Measurements from ENCODE around the gene CHEK2. TPM values are rescaled to one million over a fixed set of nuclear protein-coding genes. Genes with fewer than 3 reads are reported as not detected.

Gene CHEK2
- total RNA-seq, 6 experiments from 2014 or later, result 2.0 to 6.3 (median 4.2) TPM

DNA sequence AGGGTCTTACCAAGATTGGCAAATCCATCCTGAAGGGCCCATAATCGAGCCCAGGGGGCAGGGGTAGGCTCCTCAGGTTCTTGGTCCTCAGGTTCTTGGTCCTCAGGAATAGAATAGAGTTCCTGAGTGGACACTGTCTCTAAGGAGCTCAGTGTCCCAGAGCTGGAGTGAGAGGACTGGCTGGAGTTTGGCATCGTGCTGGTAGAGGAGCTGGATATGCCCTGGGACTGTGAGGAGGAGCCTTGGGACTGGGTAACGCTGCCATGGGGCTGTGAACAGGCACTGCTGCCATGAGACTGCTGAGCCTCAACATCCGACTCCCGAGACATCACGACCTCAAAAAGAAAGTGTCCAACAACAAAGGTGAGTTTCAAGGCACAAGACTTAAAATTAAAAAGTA is 7.2 kb downstream of the CHEK2 start:
- 91% methylated on average over 4 of the region's 6 CpGs for WGBS (ENCODE audit: insufficient coverage, low coverage, low lambda C conversion rate, missing lambda C conversion rate)
- H3K27ac ChIP-seq, result no peak overlapping the region

GRCh38 chr22:28730179-28730578 is 11.4 kb downstream of the CHEK2 start:
- no peaks in the 10 kb centered on the region for H3K9me3 ChIP-seq
- H3K4me1 ChIP-seq, result no peaks in the 10 kb centered on the region
- H3K4me3 ChIP-seq, result no peak overlapping the region
- WGBS (ENCODE audit: insufficient coverage, low coverage, low lambda C conversion rate, missing lambda C conversion rate), result 63% methylated on average over 3 of the region's 3 CpGs
- no peak for ATAC-seq
- H3K27ac ChIP-seq, result no peak overlapping the region
- no peak for DNase-seq
- H3K36me3 ChIP-seq, result no peaks in the 10 kb centered on the region
- no peaks in the 10 kb centered on the region for H3K27me3 ChIP-seq
- TF ChIP-seq POLR2A (IDR thresholded peaks at IDR 0.05) (no peak), CTCF (IDR thresholded peaks at IDR 0.05) (no peak)
- intact Hi-C loops (cut with DNase I), result no loop called here

More for the DNA sequence above, 7.2 kb downstream of the CHEK2 start:
- H3K9me3 ChIP-seq, result no peaks in the 10 kb centered on the region
- H3K4me3 ChIP-seq, result no peak overlapping the region
- DNase-seq (no peak), ATAC-seq (peak in 1 of 4 donors; percentile 14)
- intact Hi-C loops (cut with DNase I), result no loop called here
- no peaks in the 10 kb centered on the region for H3K27me3 ChIP-seq
- no peaks in the 10 kb centered on the region for H3K4me1 ChIP-seq
- H3K36me3 ChIP-seq, result no peaks in the 10 kb centered on the region
- TF ChIP-seq POLR2A (IDR thresholded peaks at IDR 0.05) (no peak), CTCF (IDR thresholded peaks at IDR 0.05) (no peak)

GRCh38 chr22:28728621-28729313 is 12.9 kb downstream of the CHEK2 start:
- ATAC-seq (no peak), DNase-seq (no peak)
- intact Hi-C loops (cut with DNase I), result no loop called here
- Histone ChIP-seq H3K27ac (no peak overlapping the region), H3K4me3 (no peak overlapping the region), H3K9me3 (no peaks in the 10 kb centered on the region), H3K36me3 (no peaks in the 10 kb centered on the region), H3K4me1 (no peaks in the 10 kb centered on the region), H3K27me3 (no peaks in the 10 kb centered on the region)
- WGBS (ENCODE audit: insufficient coverage, low coverage, low lambda C conversion rate, missing lambda C conversion rate), result 95% methylated on average over 10 of the region's 10 CpGs
- TF ChIP-seq CTCF (IDR thresholded peaks at IDR 0.05), result no peak
- TF ChIP-seq POLR2A (IDR thresholded peaks at IDR 0.05), result no peak

DNA sequence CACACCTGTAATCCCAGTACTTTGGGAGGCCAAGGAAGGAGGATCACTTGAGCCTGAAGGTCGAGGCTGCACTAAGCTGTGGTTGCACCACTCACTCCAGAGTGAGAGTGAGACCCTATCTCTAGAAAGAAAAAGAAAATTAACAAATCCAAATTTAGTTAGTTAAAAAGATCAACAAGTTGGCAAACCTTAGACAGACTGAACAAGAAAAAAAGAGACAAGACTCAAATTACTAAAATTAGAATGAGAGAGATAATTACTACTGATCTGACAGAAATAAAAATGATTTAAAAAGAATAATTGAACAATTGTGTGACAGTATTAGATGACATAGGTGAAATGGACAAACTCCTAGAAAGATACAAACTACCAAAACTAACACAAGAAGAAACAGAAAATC is 13.6 kb downstream of the CHEK2 start:
- intact Hi-C loops (cut with DNase I), result no loop called here
- no peak overlapping the region for H3K4me3 ChIP-seq
- no peak for DNase-seq
- TF ChIP-seq POLR2A (IDR thresholded peaks at IDR 0.05) (no peak), CTCF (IDR thresholded peaks at IDR 0.05) (no peak)
- ATAC-seq, result no peak
- H3K9me3 ChIP-seq, result no peaks in the 10 kb centered on the region
- H3K27me3 ChIP-seq, result no peaks in the 10 kb centered on the region
- 94% methylated on average over 1 of the region's 1 CpG for WGBS (ENCODE audit: insufficient coverage, low coverage, low lambda C conversion rate, missing lambda C conversion rate)
- H3K27ac ChIP-seq, result no peak overlapping the region
- H3K36me3 ChIP-seq, result no peaks in the 10 kb centered on the region
- no peaks in the 10 kb centered on the region for H3K4me1 ChIP-seq

All from right lobe of liver (tissue), 6 donors.